Keratinocyte (primary cell): ENCODE measurements around the gene RELT. TPM values are rescaled to one million over a fixed set of nuclear protein-coding genes. Genes with fewer than 3 reads are reported as not detected.

Experiments used
- DNase-seq: peaks from one replicate; pipeline ENCODE4 v3.0.0-alpha.2; 2011; ENCODE audit warnings: low read depth, missing footprints, low spot score
- FAIRE-seq: peaks from 2 replicates; lab custom pipeline; 2011; peaks lifted over from hg19 to GRCh38; lab: Jason Lieb, UNC
- H2AFZ ChIP-seq: 2 replicates; pipeline ENCODE4 v1.6.0; 2012; ENCODE audit warnings: low read length, control low read depth, inconsistent platforms; ENCODE audit not compliant: control insufficient read depth
- H3K27ac ChIP-seq: 2 replicates; pipeline ENCODE4 v1.5.1; 2011; ENCODE audit warnings: low read length; ENCODE audit not compliant: control insufficient read depth, insufficient read depth
- H3K27me3 ChIP-seq: 3 replicates; pipeline ENCODE4 v1.6.0; 2011; ENCODE audit warnings: low read length; ENCODE audit not compliant: control insufficient read depth, insufficient read depth; ENCODE audit errors: extremely low read depth
- H3K36me3 ChIP-seq, 2 experiments: 2 replicates in 1 of 2; 3 replicates in 1 of 2; pipeline ENCODE4 v1.5.1; 2011; ENCODE audit warnings: low read length in 2 of 2, mild to moderate bottlenecking in 1 of 2; ENCODE audit not compliant: control insufficient read depth in 2 of 2, insufficient read depth in 2 of 2; ENCODE audit errors: extremely low read depth in 1 of 2
- H3K4me1 ChIP-seq: 3 replicates; pipeline ENCODE4 v1.5.1; 2011; ENCODE audit warnings: low read length; ENCODE audit not compliant: control insufficient read depth, insufficient read depth; ENCODE audit errors: extremely low read depth
- H3K4me2 ChIP-seq: 3 replicates; pipeline ENCODE4 v1.6.0; 2011; ENCODE audit warnings: low read depth, low read length; ENCODE audit not compliant: control insufficient read depth, insufficient read depth; ENCODE audit errors: extremely low read depth
- H3K4me3 ChIP-seq, 3 experiments: fragments of 200-600 bp in 1 of 3; sonication (generic) in 1 of 3; 2 replicates in 2 of 3; 3 replicates in 1 of 3; pipeline ENCODE4 v1.5.1; 2011 to 2016; ENCODE audit warnings: low read length in 3 of 3, mild to moderate bottlenecking in 3 of 3, control low read depth in 2 of 3, inconsistent platforms in 1 of 3, low read depth in 1 of 3, mixed read lengths in 1 of 3, mixed run types in 1 of 3, moderate library complexity in 1 of 3; ENCODE audit not compliant: control insufficient read depth in 2 of 3, insufficient read depth in 2 of 3; ENCODE audit errors: extremely low read depth in 1 of 3
- H3K79me2 ChIP-seq: 2 replicates; pipeline ENCODE4 v1.6.0; 2012; ENCODE audit warnings: low read length; ENCODE audit not compliant: control insufficient read depth, insufficient read depth
- H3K9ac ChIP-seq: 3 replicates; pipeline ENCODE4 v1.6.0; 2011; ENCODE audit warnings: low read length; ENCODE audit not compliant: control insufficient read depth, insufficient read depth; ENCODE audit errors: extremely low read depth
- H3K9me1 ChIP-seq: 3 replicates; pipeline ENCODE4 v1.6.0; 2011; ENCODE audit warnings: low read length; ENCODE audit not compliant: control insufficient read depth, insufficient read depth; ENCODE audit errors: extremely low read depth
- H3K9me3 ChIP-seq: 2 replicates; pipeline ENCODE4 v1.5.1; 2012; ENCODE audit warnings: low read depth, low read length; ENCODE audit not compliant: control insufficient read depth
- H4K20me1 ChIP-seq: 3 replicates; pipeline ENCODE4 v1.6.0; 2011; ENCODE audit warnings: low read length; ENCODE audit not compliant: control insufficient read depth, insufficient read depth; ENCODE audit errors: extremely low read depth
- CTCF ChIP-seq, 3 experiments: IDR thresholded peaks in 1 of 3; conservative IDR thresholded peaks in 1 of 3; optimal IDR thresholded peaks in 1 of 3; 2 replicates in 2 of 3; 3 replicates in 1 of 3; pipeline versions ENCODE3 to v1.5.1; 2011; ENCODE audit warnings: low read length in 3 of 3, mild to moderate bottlenecking in 3 of 3, moderate library complexity in 2 of 3, control low read depth in 1 of 3, inconsistent platforms in 1 of 3; ENCODE audit not compliant: insufficient read depth in 2 of 3; ENCODE audit errors: extremely low read depth in 1 of 3
- EZH2 ChIP-seq: IDR thresholded peaks from one replicate; pipeline ENCODE4 v1.6.1; 2012; ENCODE audit warnings: inconsistent platforms, mild to moderate bottlenecking, low read length, moderate library complexity
- dilution Hi-C: fragments of 300-500 bp; cut with MboI; formaldehyde crosslinking; loops from one replicate; pipeline ENCODE4 v1.7.0; 2020; ENCODE audit warnings: low sequenced_read_pairs; ENCODE audit not compliant: extremely low pct_ligation_motif_present
- polyA plus RNA-seq, 5 experiments: library from polyadenylated mRNA; depleted of rRNA in 3 of 5; stranded (reverse) in 3 of 5; stranded (forward) in 1 of 5; unstranded in 1 of 5; fragments of >200 nt; gene quantifications; 1 replicate in 1 of 5; 2 replicates in 3 of 5; 3 replicates in 1 of 5; pipeline versions ENCODE4 v1.2.1 to v1.2.3, GENCODE V29; 2011 to 2012; ENCODE audit warnings: missing spikeins in 2 of 5, low read depth in 1 of 5, low replicate concordance in 1 of 5

The RELT gene
- polyA plus RNA-seq, 1 donor (not counting 4 experiments of a cell fraction or from before 2014, with no cell fraction given) = 4.2 TPM

- TF ChIP-seq CTCF (optimal IDR thresholded peaks at IDR 0.05 in 1 of 3, IDR thresholded peaks at IDR 0.05 in 1 of 3, conservative IDR thresholded peaks at IDR 0.05 in 1 of 3; ENCODE audit: extremely low read depth in 1 of 3, insufficient read depth in 2 of 3, low read length in 3 of 3) (no peak), EZH2 (no peak)
- Histone ChIP-seq H3K9ac (no peak overlapping the region), H3K9me1 (no peaks in the 10 kb centered on the region), H3K27ac (no peak overlapping the region), H4K20me1 (no peaks in the 10 kb centered on the region), H3K9me3 (no peaks in the 10 kb centered on the region), H2AFZ (no peak overlapping the region), H3K27me3 (no peaks in the 10 kb centered on the region), H3K4me3 (no peak overlapping the region), H3K36me3 (peaks cover 8 to 14% of the 10 kb centered on the region in 2 experiments), H3K4me2 (no peak overlapping the region), H3K79me2 (no peaks in the 10 kb centered on the region), H3K4me1 (no peaks in the 10 kb centered on the region)
- DNase-seq (no peak), FAIRE-seq (no peak)
- dilution Hi-C loops = no loop called here
Observed at GRCh38 chr11:73401924-73402833, 26.0 kb downstream of the RELT start.

- FAIRE-seq = no peak
- no peak for DNase-seq
- no peaks in the 10 kb centered on the region for H3K4me1 ChIP-seq
- H3K9ac ChIP-seq = no peak overlapping the region
- no peak overlapping the region for H3K4me2 ChIP-seq
- H4K20me1 ChIP-seq = no peaks in the 10 kb centered on the region
- no peaks in the 10 kb centered on the region for H3K27me3 ChIP-seq
- H3K27ac ChIP-seq = no peak overlapping the region
- H3K9me3 ChIP-seq = no peaks in the 10 kb centered on the region
- TF ChIP-seq CTCF (optimal IDR thresholded peaks at IDR 0.05 in 1 of 3, IDR thresholded peaks at IDR 0.05 in 1 of 3, conservative IDR thresholded peaks at IDR 0.05 in 1 of 3; ENCODE audit: extremely low read depth in 1 of 3, insufficient read depth in 2 of 3, low read length in 3 of 3) (peak; percentile 14 to 39 (median 23)), EZH2 (no peak)
- H2AFZ ChIP-seq = no peak overlapping the region
- no peak overlapping the region for H3K4me3 ChIP-seq
- H3K9me1 ChIP-seq = no peaks in the 10 kb centered on the region
- no peaks in the 10 kb centered on the region for H3K79me2 ChIP-seq
- peaks cover 8 to 18% of the 10 kb centered on the region in 2 experiments for H3K36me3 ChIP-seq
- dilution Hi-C loops = no loop called here
Observed at GRCh38 chr11:73402834-73403185, 26.6 kb downstream of the RELT start.
